ENCODE results near the gene CCDC195. TPM values are rescaled to one million over a fixed set of nuclear protein-coding genes. Genes with fewer than 3 reads are reported as not detected.

Gene CCDC195
- total and polyA plus RNA-seq, 7 donors = 1.5 TPM; not detected in 6

DNA sequence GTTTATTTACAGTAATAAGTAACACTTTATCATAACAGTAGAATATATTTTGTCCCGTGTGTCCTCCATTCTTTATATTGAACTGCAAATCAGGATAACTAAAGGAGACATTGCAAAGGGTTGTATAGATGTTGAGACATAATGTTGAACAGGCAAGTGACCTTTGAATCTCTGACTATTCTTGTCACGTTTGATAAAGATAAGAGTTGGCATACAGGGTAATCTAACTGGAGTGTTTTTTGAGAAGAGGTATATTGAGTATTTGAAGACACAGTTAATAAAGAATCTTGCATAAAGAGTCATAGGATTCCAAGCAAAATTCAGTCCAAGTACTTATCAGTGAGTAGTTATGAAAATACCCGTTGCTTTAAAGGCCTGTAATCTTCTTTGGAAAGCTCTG lies 21.7 kb downstream of the CCDC195 start:
- Histone ChIP-seq H3K27ac (no peak overlapping the region), H3K27me3 (ENCODE audit: insufficient read depth in 3 of 3, low read length in 2 of 3) (no peaks in the 10 kb centered on the region), H3K9me3 (no peaks in the 10 kb centered on the region), H3K4me1 (no peaks in the 10 kb centered on the region), H3K4me3 (no peak overlapping the region), H3K36me3 (ENCODE audit: insufficient read depth in 1 of 2, low read depth in 1 of 2) (no peaks in the 10 kb centered on the region)
- no peak for TF ChIP-seq CTCF (IDR thresholded peaks at IDR 0.05)
- DNase-seq (no peak), ATAC-seq (no peak)
- WGBS, 3 donors = 83 to 85% (median 85%) methylated on average over 3 of the region's 3 CpGs
- intact Hi-C loops (cut with DNase I) = no loop called here

GRCh38 chr2:224691563-224691962 lies 24.6 kb downstream of the CCDC195 start:
- no peaks in the 10 kb centered on the region for H3K27me3 ChIP-seq (ENCODE audit: insufficient read depth in 3 of 3, low read length in 2 of 3)
- no peaks in the 10 kb centered on the region for H3K4me1 ChIP-seq
- H3K4me3 ChIP-seq = no peak overlapping the region
- no peak overlapping the region for H3K27ac ChIP-seq
- no peaks in the 10 kb centered on the region for H3K9me3 ChIP-seq
- DNase-seq (no peak), ATAC-seq (no peak)
- intact Hi-C loops (cut with DNase I) = no loop called here
- H3K36me3 ChIP-seq (ENCODE audit: insufficient read depth in 1 of 2, low read depth in 1 of 2) = no peaks in the 10 kb centered on the region
- WGBS, 3 donors = 84 to 88% (median 86%) methylated on average over 2 of the region's 2 CpGs
- no peak for TF ChIP-seq CTCF (IDR thresholded peaks at IDR 0.05)

GRCh38 chr2:224690868-224691267 lies 25.3 kb downstream of the CCDC195 start:
- Histone ChIP-seq H3K27me3 (ENCODE audit: insufficient read depth in 3 of 3, low read length in 2 of 3) (no peaks in the 10 kb centered on the region), H3K9me3 (no peaks in the 10 kb centered on the region), H3K4me3 (no peak overlapping the region), H3K27ac (no peak overlapping the region), H3K4me1 (no peaks in the 10 kb centered on the region), H3K36me3 (ENCODE audit: insufficient read depth in 1 of 2, low read depth in 1 of 2) (no peaks in the 10 kb centered on the region)
- DNase-seq = no peak
- intact Hi-C loops (cut with DNase I) = no loop called here
- no peak for TF ChIP-seq CTCF (IDR thresholded peaks at IDR 0.05)
- ATAC-seq = no peak
- 75 to 83% (median 76%) methylated on average over 2 of the region's 2 CpGs for WGBS, 3 donors

GRCh38 chr2:224689539-224689938 lies 26.6 kb downstream of the CCDC195 start:
- H3K9me3 ChIP-seq = no peaks in the 10 kb centered on the region
- no peaks in the 10 kb centered on the region for H3K36me3 ChIP-seq (ENCODE audit: insufficient read depth in 1 of 2, low read depth in 1 of 2)
- no peak overlapping the region for H3K27ac ChIP-seq
- no peak for TF ChIP-seq CTCF (IDR thresholded peaks at IDR 0.05)
- DNase-seq = no peak
- 45 to 76% (median 65%) methylated on average over 2 of the region's 2 CpGs for WGBS, 3 donors
- H3K4me3 ChIP-seq = no peak overlapping the region
- no peak for ATAC-seq
- H3K27me3 ChIP-seq (ENCODE audit: insufficient read depth in 3 of 3, low read length in 2 of 3) = no peaks in the 10 kb centered on the region
- intact Hi-C loops (cut with DNase I) = no loop called here
- H3K4me1 ChIP-seq = no peaks in the 10 kb centered on the region

DNA sequence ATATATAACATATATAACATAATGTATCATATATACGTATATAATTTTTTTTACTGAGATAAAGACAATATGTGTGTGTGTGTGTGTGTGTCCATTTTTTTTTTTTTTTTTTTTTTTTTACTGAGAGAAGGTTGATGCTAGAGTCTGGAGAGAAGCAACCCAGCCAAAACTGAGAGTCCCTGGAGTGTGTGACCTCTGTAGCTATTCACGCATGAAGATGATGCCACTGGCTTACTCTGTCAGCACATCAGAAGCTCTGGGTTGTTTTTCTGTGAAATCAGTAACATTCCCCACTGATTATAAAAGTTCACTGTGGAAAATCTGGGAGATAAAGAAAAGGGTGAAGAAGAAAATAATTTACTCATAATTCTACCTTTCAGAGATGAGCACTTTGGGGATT lies 27.2 kb downstream of the CCDC195 start:
- no peak overlapping the region for H3K27ac ChIP-seq
- TF ChIP-seq CTCF (IDR thresholded peaks at IDR 0.05) = no peak
- intact Hi-C loops (cut with DNase I) = no loop called here
- no peaks in the 10 kb centered on the region for H3K4me1 ChIP-seq
- no peak overlapping the region for H3K4me3 ChIP-seq
- no peaks in the 10 kb centered on the region for H3K27me3 ChIP-seq (ENCODE audit: insufficient read depth in 3 of 3, low read length in 2 of 3)
- ATAC-seq (no peak), DNase-seq (no peak)
- no peaks in the 10 kb centered on the region for H3K36me3 ChIP-seq (ENCODE audit: insufficient read depth in 1 of 2, low read depth in 1 of 2)
- 83 to 86% (median 83%) methylated on average over 2 of the region's 2 CpGs for WGBS, 3 donors
- H3K9me3 ChIP-seq = no peaks in the 10 kb centered on the region

All from psoas muscle (tissue), 8 donors.